NOMO-1 (cell line): Measurements from ENCODE around the gene DHDH.
"Not testable (repeated sequence)": the region's sequence is repeated elsewhere in the genome, so short reads cannot be mapped to it uniquely, and the experiment has no call there.

Experiments used
- DNase-seq, 2 experiments: peaks; one replicate each; lab custom pipeline; 2025; ENCODE audit not compliant: unreplicated experiment in 2 of 2; lab: John Stamatoyannopoulos, UW

Gene DHDH

GRCh38 chr19:48914181-48914580, 19.3 kb upstream of the DHDH start:
- DNase-seq = no peak

GRCh38 chr19:48915757-48916156, 17.7 kb upstream of the DHDH start:
- no peak for DNase-seq

DNA sequence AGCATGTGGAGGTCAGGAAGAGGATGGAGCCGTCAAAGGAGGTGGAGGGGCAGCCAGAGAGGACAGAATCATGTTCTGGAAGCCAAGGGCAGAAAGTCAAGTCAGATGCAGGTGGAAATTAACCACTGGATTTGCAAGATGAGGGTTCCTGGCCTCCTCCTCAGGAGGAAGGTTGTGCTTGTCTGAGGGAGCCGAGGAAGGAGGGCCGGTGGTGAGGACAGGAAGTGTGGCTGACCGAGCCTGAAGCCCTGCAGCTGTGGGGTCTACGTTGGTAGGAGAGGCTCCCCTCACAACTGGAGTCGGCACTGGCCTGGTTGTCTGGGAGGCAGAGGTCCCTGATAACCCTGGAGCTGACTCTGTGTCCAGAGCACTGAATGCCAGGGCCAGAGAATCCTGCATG, 15.4 kb upstream of the DHDH start:
- no peak for DNase-seq

DNA sequence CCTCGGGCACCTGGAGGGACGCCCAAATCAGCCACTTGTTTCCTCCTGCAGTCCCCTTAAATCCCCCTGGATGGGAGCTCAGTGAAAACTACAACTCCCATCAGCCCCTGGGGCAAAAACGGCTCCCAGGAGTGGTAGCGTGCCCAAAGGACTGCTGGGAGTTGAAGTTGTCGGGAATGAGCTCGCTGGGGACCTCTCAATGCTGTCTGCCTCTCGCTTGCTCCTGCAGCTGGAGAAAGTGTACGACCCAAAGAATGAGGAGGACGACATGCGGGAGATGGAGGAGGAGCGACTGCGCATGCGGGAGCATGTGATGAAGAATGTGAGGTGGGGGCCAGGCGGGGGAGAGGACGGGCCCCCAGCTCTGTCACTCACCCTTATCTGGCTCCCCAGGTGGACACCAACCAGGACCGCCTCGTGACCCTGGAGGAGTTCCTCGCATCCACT, 14.7 kb upstream of the DHDH start:
- DNase-seq = peak in 1 of 2 experiments; percentile 5

- DNase-seq = not testable (repeated sequence)
Measured at GRCh38 chr19:48919271-48919670, 14.2 kb upstream of the DHDH start.

DNA sequence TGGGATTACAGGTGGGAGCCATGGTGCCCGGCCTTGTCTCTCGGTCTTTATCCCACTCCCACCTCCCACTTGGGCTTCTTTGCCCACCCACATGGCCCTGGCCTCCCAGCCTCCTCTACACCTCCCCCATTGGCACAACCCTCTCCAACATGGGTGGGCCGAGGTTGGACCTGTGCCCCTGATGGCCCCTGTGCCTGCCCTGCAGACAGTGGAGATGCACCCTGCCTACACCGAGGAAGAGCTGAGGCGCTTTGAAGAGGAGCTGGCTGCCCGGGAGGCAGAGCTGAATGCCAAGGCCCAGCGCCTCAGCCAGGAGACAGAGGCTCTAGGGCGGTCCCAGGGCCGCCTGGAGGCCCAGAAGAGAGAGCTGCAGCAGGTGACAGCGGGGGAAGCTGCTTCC, 12.6 kb upstream of the DHDH start:
- no peak for DNase-seq

DNA sequence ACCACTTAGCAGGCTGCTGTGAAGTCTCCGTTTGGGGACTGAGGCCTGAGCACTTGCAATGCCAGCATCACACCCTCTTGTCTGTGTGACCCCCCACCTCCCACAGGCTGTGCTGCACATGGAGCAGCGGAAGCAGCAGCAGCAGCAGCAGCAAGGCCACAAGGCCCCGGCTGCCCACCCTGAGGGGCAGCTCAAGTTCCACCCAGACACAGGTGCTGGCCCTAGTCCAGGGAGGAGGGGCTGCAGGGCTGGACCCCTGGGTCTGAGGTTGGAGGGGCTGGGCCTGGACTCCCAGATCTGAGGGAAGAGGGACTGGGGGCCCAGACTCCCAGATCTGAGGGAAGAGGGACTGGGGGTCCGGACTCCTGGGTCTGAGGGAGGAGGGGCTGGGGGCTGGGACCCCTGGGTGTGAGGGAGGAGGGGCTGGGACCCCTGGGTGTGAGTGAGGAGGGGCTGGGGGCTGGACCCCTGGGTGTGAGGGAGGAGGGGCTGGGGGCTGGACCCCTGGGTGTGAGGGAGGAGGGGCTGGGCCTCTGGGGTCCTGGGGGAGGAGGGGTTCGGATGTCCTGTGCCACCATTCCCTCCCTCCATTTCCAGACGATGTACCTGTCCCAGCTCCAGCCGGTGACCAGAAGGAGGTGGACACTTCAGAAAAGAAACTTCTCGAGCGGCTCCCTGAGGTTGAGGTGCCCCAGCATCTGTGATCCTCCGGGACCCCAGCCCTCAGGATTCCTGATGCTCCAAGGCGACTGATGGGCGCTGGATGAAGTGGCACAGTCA, 11.6 kb upstream of the DHDH start:
- DNase-seq = no peak

GRCh38 chr19:48922548-48923490, 10.7 kb upstream of the DHDH start:
- no peak for DNase-seq

- DNase-seq = no peak
Measured at GRCh38 chr19:48925240-48925843, 8.2 kb upstream of the DHDH start.

DNA sequence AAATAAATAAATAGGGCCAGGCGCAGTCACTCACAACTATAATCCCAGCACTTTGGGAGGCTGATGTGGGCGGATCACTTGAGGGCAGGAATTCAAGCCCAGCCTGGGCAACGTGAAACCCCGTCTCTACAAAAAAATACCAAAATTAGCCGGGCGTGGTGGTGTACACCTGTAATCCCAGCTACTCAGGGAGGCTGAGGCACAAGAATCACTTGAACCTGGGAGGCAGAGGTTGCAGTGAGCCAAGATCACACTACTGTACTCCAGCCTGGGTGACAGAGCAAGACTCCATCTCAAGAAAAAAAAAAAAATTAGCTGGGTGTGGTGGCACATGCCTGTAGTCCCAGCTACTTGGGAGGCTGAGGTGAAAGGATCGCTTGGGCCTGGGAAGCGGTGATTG, 7.6 kb upstream of the DHDH start:
- DNase-seq = not testable (repeated sequence)

DNA sequence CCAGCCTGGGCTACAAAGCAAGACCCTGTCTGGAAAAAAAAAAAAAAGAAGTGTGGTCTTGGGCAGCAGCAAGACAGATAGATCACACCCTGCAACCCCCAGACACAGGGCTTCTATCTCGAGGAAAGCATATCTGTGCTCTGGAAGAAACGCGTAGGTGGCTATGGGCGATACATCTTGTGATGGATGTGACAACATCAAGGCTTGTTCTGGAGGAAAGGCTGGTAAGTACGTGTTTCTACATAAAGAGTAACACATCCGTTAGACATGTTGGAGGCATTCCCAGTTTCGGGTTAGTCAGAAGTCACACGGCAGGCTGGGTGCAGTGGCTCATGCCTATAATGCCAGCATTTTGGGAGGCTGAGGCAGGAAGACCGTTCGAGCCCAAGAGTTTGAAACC, 6.6 kb upstream of the DHDH start:
- DNase-seq = no peak

DNA sequence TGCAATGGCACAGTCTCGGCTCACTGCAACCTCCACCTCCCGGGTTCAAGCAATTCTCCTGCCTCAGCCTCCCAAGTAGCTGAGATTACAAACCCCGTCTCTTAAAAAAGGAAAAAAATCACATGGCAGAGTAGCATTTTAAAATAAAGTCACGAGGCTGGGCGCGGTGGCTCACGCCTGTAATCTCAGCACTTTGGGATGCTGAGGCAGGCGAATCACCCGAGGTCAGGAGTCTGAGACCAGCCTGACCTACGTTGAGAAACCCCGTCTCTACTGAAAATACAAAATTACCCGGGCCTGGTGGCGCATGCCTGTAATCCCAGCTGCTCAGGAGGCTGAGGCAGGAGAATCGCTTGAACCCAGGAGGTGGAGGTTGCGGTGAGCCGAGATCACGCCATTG, 5.8 kb upstream of the DHDH start:
- DNase-seq = not testable (repeated sequence)

- no peak for DNase-seq
Measured at GRCh38 chr19:48928164-48929025, 5.1 kb upstream of the DHDH start.

- no peak for DNase-seq
Measured at GRCh38 chr19:48934837-48935236, 1.3 kb downstream of the DHDH start.

- DNase-seq = no peak
Measured at GRCh38 chr19:48935864-48936263, 2.4 kb downstream of the DHDH start.

DNA sequence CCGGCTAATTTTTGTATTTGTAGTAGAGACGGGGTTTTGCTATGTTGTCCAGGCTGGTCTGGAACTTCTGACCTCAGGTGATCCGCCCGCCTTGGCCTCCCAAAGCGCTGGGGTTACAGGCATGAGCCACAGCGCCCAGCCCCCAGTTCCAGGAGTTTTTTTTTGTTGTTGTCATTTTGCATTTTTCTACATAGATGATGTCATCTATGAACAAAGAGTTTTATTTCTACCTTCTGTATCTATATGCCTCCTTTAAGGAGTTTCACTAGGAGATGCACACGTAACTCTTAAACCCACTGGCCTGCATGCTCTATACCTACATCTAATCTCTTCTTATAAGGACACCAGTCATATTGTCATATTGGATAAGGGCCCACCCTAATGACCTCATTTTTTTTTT, 4.8 kb downstream of the DHDH start:
- no peak for DNase-seq

DNA sequence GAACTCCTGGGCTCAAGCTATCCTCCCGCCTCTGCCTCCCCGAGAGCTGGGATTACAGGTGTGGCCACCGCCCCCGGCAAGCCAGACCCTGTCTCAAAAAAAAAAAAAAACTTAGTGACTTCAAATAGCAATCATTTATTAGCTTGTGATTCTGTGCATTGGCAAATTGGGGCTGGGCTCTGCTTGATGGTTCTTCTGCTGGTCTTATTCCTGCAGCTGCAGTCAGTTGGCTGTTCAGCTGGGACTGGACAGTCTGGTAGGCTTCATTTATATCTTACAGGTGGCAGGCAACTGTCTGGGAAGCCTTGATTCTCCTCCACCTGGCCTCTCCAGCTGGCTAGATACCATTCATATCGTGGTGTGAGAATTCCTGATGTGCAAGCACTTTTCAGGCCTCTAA, 7.4 kb downstream of the DHDH start:
- no peak for DNase-seq

DNA sequence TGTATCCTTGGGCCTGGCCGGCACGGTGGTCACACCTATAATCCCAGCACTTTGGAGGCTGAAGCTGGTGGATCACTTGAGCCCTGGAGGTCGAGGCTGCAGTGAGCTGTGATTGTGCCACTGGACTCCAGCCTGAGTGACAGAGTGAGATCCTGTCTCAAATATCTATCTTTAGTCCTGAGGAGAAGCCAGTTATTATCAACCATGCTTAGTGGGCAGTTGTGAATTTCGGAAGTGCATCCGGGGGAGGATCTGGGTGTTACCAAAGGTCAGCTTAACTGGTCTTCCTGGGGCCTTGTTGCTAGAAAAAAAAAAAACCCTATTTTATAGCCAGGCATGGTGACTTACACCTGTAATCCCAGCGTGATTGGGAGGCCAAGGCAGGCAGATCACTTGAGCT, 9.6 kb downstream of the DHDH start:
- no peak for DNase-seq

DNA sequence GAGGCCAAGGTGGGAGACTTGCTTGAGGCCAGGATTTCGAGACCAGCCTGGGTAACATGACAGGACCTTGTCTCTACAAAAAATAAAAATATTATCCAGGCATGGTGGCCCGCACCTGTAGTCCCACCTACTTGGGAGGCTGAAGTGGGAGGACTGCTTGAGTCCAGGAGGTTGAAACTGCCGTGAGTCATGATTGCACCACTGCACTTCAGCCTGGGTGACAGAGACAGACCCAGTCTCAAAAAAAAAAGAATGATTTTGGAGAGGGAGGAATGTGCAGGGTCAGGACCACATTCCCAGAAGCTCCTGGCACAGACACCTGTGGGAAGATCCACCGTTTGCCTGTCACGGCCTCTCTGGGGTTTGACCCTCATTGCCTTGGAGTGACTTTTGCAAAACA, 11.9 kb downstream of the DHDH start:
- no peak for DNase-seq

- DNase-seq = no peak
Measured at GRCh38 chr19:48945817-48946216, 12.3 kb downstream of the DHDH start.
